PC-9 (cell line): ENCODE results near the gene FN3K. TPM values are rescaled to one million over a fixed set of nuclear protein-coding genes. Genes with fewer than 3 reads are reported as not detected.

Source experiments
- BruUV-seq: library from RNA; stranded (reverse); fragments of 400-500 nt; replicated peaks from 2 replicates; lab custom pipeline; 2021; lab: Mats Ljungman, UMichigan
- CTCF ChIA-PET: fragments of 300-600 bp; sonication (Branson Sonifier 250); formaldehyde crosslinking; loops from one replicate; lab custom pipeline; 2022; ENCODE audit warnings: antibody characterized with exemption; lab: Charles Lee
- POLR2A ChIA-PET: fragments of 300-600 bp; sonication (Branson Sonifier 250); formaldehyde crosslinking; loops from one replicate; lab custom pipeline; 2022; ENCODE audit warnings: antibody characterized with exemption; ENCODE audit not compliant: unreplicated experiment; lab: Charles Lee
- DNase-seq, 2 experiments: peaks; one replicate each; pipeline versions ENCODE4 v3.0.0 to v3.0.0-alpha.2; 2015 to 2022; ENCODE audit warnings: mixed read lengths in 1 of 2
- H2AFZ ChIP-seq: fragments of 200-600 bp; sonication (generic); 2 replicates; pipeline ENCODE4 v1.8.1; 2017; ENCODE audit warnings: antibody characterized with exemption
- H3F3A ChIP-seq: fragments of 200-600 bp; sonication (generic); 2 replicates; pipeline ENCODE4 v1.8.1; 2017; ENCODE audit warnings: antibody characterized with exemption, mild to moderate bottlenecking, low read depth; ENCODE audit not compliant: insufficient read depth
- H3K27ac ChIP-seq: fragments of 200-600 bp; sonication (generic); 2 replicates; pipeline ENCODE4 v1.6.1; 2016; ENCODE audit warnings: mixed run types
- H3K27me3 ChIP-seq: fragments of 200-600 bp; sonication (generic); 2 replicates; pipeline ENCODE4 v1.6.1; 2016; ENCODE audit warnings: low read depth, mixed run types; ENCODE audit not compliant: insufficient read depth
- H3K36me3 ChIP-seq: fragments of 200-600 bp; sonication (generic); 2 replicates; pipeline ENCODE4 v1.6.1; 2016; ENCODE audit warnings: low read depth, mixed run types
- H3K4me1 ChIP-seq: fragments of 200-600 bp; sonication (generic); replicated peaks from 2 replicates; pipeline ENCODE4 v1.6.1; 2016; ENCODE audit warnings: mixed run types; ENCODE audit not compliant: insufficient read depth
- H3K4me2 ChIP-seq: fragments of 200-600 bp; sonication (generic); 2 replicates; pipeline ENCODE4 v1.6.1; 2017; ENCODE audit warnings: mixed run types
- H3K4me3 ChIP-seq: fragments of 200-600 bp; sonication (generic); 2 replicates; pipeline ENCODE4 v1.6.1; 2016; ENCODE audit warnings: mixed run types
- H3K79me2 ChIP-seq: fragments of 200-600 bp; sonication (generic); 2 replicates; pipeline ENCODE4 v1.6.1; 2017; ENCODE audit warnings: low read depth, mixed run types
- H3K9me2 ChIP-seq: fragments of 200-600 bp; sonication (generic); 2 replicates; pipeline ENCODE4 v1.8.1; 2017; ENCODE audit warnings: mild to moderate bottlenecking; ENCODE audit not compliant: insufficient read depth
- H3K9me3 ChIP-seq: fragments of 200-600 bp; sonication (generic); 2 replicates; pipeline ENCODE4 v1.8.1; 2016; ENCODE audit warnings: low read depth; ENCODE audit not compliant: insufficient read depth
- H4K20me1 ChIP-seq: fragments of 200-600 bp; sonication (generic); 2 replicates; pipeline ENCODE4 v1.8.1; 2017; ENCODE audit not compliant: insufficient read depth
- EZH2 ChIP-seq: fragments of 200-600 bp; sonication (generic); IDR thresholded peaks from 2 replicates; pipeline ENCODE4 v1.8.0; 2017; ENCODE audit warnings: antibody characterized with exemption, low read depth
- intact Hi-C: fragments of 100-400 bp; cut with micrococcal nuclease; formaldehyde crosslinking; loops from one replicate; pipeline ENCODE4 v1.10.0; 2022; ENCODE audit not compliant: unreplicated experiment
- total RNA-seq: library from RNA; stranded (reverse); gene quantifications from 2 replicates; pipeline ENCODE4 v1.2.3, GENCODE V29; 2021
- TF ChIP-seq, protein P1 (sequence below): fragments of 200-600 bp; sonication (generic); conservative IDR thresholded peaks from 2 replicates; pipeline ENCODE4 v1.6.1; 2017; ENCODE audit warnings: mixed run types, antibody characterized with exemption, mild to moderate bottlenecking, moderate library complexity

FN3K gene
- total RNA-seq, 1 experiment from 2014 or later = 14.0 TPM

DNA sequence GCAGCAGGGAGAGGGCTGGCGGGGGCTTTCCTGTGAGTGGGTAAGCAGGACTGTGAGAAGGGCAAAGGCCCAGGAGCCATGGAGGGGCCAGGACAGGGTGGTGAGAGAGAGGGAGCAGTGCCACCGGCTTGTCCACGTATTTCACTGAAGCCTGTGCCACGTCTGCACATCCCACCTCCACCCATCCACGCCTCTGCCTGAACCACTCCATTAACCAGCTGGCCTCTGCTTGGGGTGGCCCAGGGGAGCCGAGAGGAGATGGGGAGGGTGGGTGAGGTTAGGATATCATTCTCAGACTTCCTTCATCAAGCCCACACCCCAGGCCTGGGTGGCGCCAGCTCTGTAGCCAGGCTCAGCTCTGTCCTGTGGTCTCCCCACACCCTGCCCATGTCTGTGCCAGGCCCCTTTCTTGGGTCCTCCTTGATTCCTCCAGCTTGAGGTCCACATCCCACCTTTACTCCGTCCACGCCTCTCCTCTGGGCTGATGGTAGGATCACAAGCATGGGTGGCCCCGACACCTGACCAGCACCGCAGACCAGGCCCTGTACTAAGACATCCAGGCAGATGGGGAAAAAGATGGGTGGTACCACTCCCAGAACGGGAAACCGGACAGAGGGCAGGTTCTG lies 3.2 kb upstream of the FN3K start:
- no peak for DNase-seq
- Histone ChIP-seq H4K20me1 (no peaks in the 10 kb centered on the region), H3K36me3 (no peaks in the 10 kb centered on the region), H3K4me2 (no peak overlapping the region), H3K4me1 (no peaks in the 10 kb centered on the region), H3K4me3 (no peak overlapping the region), H3K9me3 (no peaks in the 10 kb centered on the region), H3K9me2 (no peaks in the 10 kb centered on the region), H3F3A (no peaks in the 10 kb centered on the region), H3K27ac (no peak overlapping the region), H3K27me3 (no peaks in the 10 kb centered on the region), H3K79me2 (no peaks in the 10 kb centered on the region), H2AFZ (no peak overlapping the region)
- ChIA-PET POLR2A (interaction anchor here (0.6 kb wide), 1 partner anchor 24 kb away, joined by 9 read pairs; no protein-coding TSS in a partner anchor), CTCF (no interaction called here)
- intact Hi-C loops = no loop called here
- no TSS peak for BruUV-seq
- TF ChIP-seq, protein P1, sequence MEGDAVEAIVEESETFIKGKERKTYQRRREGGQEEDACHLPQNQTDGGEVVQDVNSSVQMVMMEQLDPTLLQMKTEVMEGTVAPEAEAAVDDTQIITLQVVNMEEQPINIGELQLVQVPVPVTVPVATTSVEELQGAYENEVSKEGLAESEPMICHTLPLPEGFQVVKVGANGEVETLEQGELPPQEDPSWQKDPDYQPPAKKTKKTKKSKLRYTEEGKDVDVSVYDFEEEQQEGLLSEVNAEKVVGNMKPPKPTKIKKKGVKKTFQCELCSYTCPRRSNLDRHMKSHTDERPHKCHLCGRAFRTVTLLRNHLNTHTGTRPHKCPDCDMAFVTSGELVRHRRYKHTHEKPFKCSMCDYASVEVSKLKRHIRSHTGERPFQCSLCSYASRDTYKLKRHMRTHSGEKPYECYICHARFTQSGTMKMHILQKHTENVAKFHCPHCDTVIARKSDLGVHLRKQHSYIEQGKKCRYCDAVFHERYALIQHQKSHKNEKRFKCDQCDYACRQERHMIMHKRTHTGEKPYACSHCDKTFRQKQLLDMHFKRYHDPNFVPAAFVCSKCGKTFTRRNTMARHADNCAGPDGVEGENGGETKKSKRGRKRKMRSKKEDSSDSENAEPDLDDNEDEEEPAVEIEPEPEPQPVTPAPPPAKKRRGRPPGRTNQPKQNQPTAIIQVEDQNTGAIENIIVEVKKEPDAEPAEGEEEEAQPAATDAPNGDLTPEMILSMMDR = no peak
- no peak for TF ChIP-seq EZH2

DNA sequence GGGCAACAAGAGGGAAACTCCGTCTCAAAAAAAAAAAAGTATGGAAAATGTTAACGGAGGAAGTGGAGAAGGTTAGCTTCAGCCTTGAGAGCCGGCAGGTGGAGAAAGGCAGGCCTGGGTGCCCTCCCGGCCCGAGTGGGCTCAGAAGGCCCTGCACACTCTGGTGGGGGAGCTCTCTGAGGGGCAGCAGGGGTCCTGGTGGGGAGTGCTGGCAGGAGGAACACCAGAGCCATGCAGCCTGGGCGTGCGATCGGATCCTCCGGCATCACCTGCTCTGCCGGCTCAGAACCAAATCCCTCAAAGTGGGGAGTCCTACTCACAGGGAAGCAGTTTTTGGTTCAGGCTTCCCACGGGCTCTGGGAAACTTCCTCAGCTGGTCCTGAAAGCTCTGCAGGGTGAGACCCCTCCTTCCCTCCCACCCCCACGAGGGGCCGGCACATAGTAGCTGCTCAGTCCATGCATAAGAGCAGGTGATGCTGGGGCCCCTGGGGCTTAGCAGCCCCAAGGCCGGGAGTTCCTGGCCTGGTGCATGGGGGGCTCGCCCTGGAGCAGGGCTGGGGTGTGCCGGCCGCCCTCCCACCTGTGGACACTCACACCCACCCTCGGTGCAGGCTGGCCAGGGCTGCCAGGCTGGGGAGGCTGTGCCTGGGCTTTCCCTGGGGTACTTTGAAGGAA lies 1.2 kb downstream of the FN3K start:
- CTCF ChIA-PET = no interaction called here
- no peak overlapping the region for H3K27ac ChIP-seq
- BruUV-seq = TSS peak; percentile 41

DNA sequence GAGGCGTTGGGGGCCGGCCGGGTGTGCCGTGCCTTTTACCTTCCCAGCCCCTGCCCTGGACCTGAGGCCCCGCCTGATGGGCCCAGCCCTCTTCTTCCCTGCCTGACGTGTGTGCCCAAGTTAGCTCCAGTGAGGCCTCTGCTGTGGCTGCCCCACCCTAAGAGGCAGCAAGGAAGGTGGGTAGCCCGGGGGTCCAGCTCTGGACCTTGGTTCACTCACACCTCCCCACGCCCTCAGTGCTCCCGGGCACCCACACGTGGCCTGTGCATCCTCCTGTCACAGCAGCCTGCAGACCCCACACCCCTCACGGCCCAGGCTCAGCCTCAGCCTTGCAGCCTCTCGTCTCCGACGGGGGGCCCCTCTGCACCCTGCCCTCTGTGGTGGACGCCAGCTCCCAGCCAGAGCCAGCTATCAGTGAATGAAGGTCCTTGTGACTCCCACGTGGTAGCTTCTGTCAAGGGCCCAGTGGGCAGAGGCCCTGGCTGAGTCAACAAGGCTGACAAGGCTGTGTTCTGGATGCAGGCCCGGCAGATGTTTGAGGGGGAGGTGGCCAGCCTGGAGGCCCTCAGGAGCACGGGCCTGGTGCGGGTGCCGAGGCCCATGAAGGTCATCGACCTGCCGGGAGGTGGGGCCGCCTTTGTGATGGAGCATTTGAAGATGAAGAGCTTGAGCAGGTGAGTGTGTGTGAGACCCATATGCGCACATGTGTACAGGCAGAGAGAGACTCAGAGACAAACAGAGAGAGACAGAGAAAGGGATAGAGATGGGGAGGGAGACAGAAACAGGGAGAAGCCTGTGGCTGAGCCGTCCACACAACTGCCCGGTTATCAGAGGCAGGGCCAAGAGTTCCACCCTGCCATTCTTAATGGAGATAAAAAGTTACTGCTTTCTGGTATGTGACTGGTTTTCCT lies 2.8 kb downstream of the FN3K start:
- no peaks in the 10 kb centered on the region for H3K4me1 ChIP-seq
- ChIA-PET POLR2A (no interaction called here), CTCF (no interaction called here)
- BruUV-seq = no TSS peak
- H3K9me3 ChIP-seq = no peaks in the 10 kb centered on the region
- TF ChIP-seq, protein P1 = no peak
- TF ChIP-seq EZH2 = no peak
- H3F3A ChIP-seq = no peaks in the 10 kb centered on the region
- H3K9me2 ChIP-seq = no peaks in the 10 kb centered on the region
- H3K4me3 ChIP-seq = no peak overlapping the region
- no peak for DNase-seq
- no peaks in the 10 kb centered on the region for H3K27me3 ChIP-seq
- H3K4me2 ChIP-seq = no peak overlapping the region
- no peaks in the 10 kb centered on the region for H3K36me3 ChIP-seq
- no peaks in the 10 kb centered on the region for H3K79me2 ChIP-seq
- H2AFZ ChIP-seq = no peak overlapping the region
- intact Hi-C loops = no loop called here
- no peaks in the 10 kb centered on the region for H4K20me1 ChIP-seq
- H3K27ac ChIP-seq = no peak overlapping the region

More for the DNA sequence above, 1.2 kb downstream of the FN3K start:
- Histone ChIP-seq H3K4me1 (no peaks in the 10 kb centered on the region), H3K36me3 (no peaks in the 10 kb centered on the region), H3K9me3 (no peaks in the 10 kb centered on the region), H3F3A (no peaks in the 10 kb centered on the region), H3K4me2 (no peak overlapping the region), H4K20me1 (no peaks in the 10 kb centered on the region), H3K9me2 (no peaks in the 10 kb centered on the region), H2AFZ (no peak overlapping the region), H3K79me2 (no peaks in the 10 kb centered on the region), H3K27me3 (no peaks in the 10 kb centered on the region), H3K4me3 (no peak overlapping the region)
- POLR2A ChIA-PET = no interaction called here
- intact Hi-C loops = no loop called here
- no peak for DNase-seq
- TF ChIP-seq, protein P1 = no peak
- no peak for TF ChIP-seq EZH2
